ENCODE results near the gene CD52. TPM values are rescaled to one million over a fixed set of nuclear protein-coding genes. Genes with fewer than 3 reads are reported as not detected.
A peak's percentile ranks its signal among the peaks of the same experiment; 100 is the strongest.

The CD52 gene
- total RNA-seq, 1 experiment from 2014 or later = 1.2 TPM

DNA sequence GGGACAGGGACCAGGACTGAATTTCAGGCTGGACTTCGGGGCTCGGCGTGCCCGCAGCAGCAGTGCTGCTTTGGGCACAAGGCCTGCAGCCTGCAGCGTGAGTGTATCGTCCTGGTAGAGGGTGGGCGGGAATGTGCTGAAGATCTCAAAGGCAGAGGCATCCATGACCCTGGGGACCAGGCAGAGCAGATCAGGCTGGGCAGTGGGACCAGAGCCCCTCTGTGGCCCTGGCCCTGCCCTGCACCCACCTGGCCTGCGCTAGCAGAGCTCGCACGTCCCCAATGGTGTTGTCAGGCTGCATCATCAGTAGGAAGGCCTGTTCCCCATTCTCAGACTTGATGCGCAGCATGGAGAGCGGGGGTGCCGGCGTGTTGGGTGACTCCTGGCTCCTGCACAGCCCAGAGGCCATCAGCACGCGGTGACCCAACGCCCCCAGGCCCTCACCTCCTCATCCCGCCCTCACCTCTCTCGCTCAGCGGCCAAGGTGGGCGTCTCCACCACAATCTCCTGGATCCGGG, 35.3 kb upstream of the CD52 start:
- Histone ChIP-seq H3K4me2 (no peak overlapping the region), H3K27ac (no peak overlapping the region), H2AFZ (no peak overlapping the region), H3K4me3 (no peak overlapping the region), H3K36me3 (ENCODE audit: low read depth) (0 out of 2 replicates have a peak, but pooled peaks cover 3% of the 10 kb centered on the region), H3K9me3 (ENCODE audit: insufficient read depth, low read depth) (no peaks in the 10 kb centered on the region), H3F3A (ENCODE audit: insufficient read depth, low read depth) (peaks cover 24% of the 10 kb centered on the region; the same call in 1 of the 2 replicates), H3K9me2 (ENCODE audit: insufficient read depth) (no peaks in the 10 kb centered on the region), H4K20me1 (ENCODE audit: insufficient read depth) (0 out of 2 replicates have a peak, but pooled peaks cover 3% of the 10 kb centered on the region), H3K27me3 (ENCODE audit: insufficient read depth, low read depth) (no peaks in the 10 kb centered on the region), H3K79me2 (ENCODE audit: low read depth) (peaks cover 9% of the 10 kb centered on the region; the same call in 1 of the 2 replicates), H3K4me1 (replicated peaks; ENCODE audit: insufficient read depth) (peaks cover 37% of the 10 kb centered on the region)
- BruUV-seq (replicated peaks) = no TSS peak
- CTCF ChIA-PET = no interaction called here
- TF ChIP-seq EZH2 (IDR thresholded peaks at IDR 0.05; ENCODE audit: low read depth) = no peak
- TF ChIP-seq, protein P1, sequence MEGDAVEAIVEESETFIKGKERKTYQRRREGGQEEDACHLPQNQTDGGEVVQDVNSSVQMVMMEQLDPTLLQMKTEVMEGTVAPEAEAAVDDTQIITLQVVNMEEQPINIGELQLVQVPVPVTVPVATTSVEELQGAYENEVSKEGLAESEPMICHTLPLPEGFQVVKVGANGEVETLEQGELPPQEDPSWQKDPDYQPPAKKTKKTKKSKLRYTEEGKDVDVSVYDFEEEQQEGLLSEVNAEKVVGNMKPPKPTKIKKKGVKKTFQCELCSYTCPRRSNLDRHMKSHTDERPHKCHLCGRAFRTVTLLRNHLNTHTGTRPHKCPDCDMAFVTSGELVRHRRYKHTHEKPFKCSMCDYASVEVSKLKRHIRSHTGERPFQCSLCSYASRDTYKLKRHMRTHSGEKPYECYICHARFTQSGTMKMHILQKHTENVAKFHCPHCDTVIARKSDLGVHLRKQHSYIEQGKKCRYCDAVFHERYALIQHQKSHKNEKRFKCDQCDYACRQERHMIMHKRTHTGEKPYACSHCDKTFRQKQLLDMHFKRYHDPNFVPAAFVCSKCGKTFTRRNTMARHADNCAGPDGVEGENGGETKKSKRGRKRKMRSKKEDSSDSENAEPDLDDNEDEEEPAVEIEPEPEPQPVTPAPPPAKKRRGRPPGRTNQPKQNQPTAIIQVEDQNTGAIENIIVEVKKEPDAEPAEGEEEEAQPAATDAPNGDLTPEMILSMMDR (conservative IDR thresholded peaks at IDR 0.05) = no peak
- no peak for DNase-seq
- POLR2A ChIA-PET (ENCODE audit: unreplicated experiment) = interaction anchor here (0.6 kb wide), 1 partner anchor 582 kb away, joined by 4 read pairs; no protein-coding TSS in a partner anchor
- intact Hi-C loops (cut with micrococcal nuclease; ENCODE audit: unreplicated experiment) = no loop called here

DNA sequence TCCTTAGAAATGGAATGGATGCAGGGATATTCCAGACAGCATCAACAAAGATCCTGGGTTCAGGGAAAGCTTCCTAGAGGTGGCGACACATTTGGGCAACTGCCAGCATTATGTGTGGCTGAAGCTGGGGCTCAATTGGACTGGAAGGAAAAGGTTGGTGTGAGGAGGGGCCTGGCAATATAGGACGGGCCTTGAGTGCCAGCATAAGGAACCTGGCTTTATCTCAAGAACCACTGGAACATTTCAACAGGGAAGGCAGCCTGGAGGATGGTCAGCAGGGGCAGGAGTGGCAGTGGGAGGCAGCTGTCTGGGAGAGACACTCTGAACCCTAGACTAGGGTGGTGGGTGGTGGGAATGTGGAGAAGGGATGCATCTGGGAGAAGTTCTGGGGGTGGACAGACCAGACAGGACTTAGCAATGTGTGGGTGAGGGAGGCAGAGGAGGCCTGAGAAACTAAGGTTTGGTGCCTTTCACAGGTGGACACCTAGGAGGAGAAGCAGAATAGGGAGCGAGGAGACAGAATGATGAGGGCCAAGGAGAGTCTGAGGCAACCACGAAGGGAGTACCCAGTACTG, 34.4 kb upstream of the CD52 start:
- H3K79me2 ChIP-seq (ENCODE audit: low read depth) = peaks cover 9% of the 10 kb centered on the region; the same call in 1 of the 2 replicates
- H4K20me1 ChIP-seq (ENCODE audit: insufficient read depth) = 0 out of 2 replicates have a peak, but pooled peaks cover 3% of the 10 kb centered on the region
- intact Hi-C loops (cut with micrococcal nuclease; ENCODE audit: unreplicated experiment) = no loop called here
- ChIA-PET CTCF (interaction anchor here (0.6 kb wide), 1 partner anchor 20 kb away, joined by 6 read pairs; no protein-coding TSS in a partner anchor), POLR2A (ENCODE audit: unreplicated experiment) (no interaction called here)
- H3K36me3 ChIP-seq (ENCODE audit: low read depth) = no peaks in the 10 kb centered on the region
- H3K9me3 ChIP-seq (ENCODE audit: insufficient read depth, low read depth) = no peaks in the 10 kb centered on the region
- no TSS peak for BruUV-seq (replicated peaks)
- TF ChIP-seq, protein P1 (conservative IDR thresholded peaks at IDR 0.05) = no peak
- TF ChIP-seq EZH2 (IDR thresholded peaks at IDR 0.05; ENCODE audit: low read depth) = no peak
- no peaks in the 10 kb centered on the region for H3K27me3 ChIP-seq (ENCODE audit: insufficient read depth, low read depth)
- H3F3A ChIP-seq (ENCODE audit: insufficient read depth, low read depth) = peaks cover 15% of the 10 kb centered on the region; the same call in 1 of the 2 replicates
- H2AFZ ChIP-seq = no peak overlapping the region
- no peaks in the 10 kb centered on the region for H3K9me2 ChIP-seq (ENCODE audit: insufficient read depth)
- no peak for DNase-seq
- H3K4me1 ChIP-seq (replicated peaks; ENCODE audit: insufficient read depth) = peaks cover 28% of the 10 kb centered on the region
- no peak overlapping the region for H3K4me2 ChIP-seq
- H3K4me3 ChIP-seq = no peak overlapping the region
- no peak overlapping the region for H3K27ac ChIP-seq

DNA sequence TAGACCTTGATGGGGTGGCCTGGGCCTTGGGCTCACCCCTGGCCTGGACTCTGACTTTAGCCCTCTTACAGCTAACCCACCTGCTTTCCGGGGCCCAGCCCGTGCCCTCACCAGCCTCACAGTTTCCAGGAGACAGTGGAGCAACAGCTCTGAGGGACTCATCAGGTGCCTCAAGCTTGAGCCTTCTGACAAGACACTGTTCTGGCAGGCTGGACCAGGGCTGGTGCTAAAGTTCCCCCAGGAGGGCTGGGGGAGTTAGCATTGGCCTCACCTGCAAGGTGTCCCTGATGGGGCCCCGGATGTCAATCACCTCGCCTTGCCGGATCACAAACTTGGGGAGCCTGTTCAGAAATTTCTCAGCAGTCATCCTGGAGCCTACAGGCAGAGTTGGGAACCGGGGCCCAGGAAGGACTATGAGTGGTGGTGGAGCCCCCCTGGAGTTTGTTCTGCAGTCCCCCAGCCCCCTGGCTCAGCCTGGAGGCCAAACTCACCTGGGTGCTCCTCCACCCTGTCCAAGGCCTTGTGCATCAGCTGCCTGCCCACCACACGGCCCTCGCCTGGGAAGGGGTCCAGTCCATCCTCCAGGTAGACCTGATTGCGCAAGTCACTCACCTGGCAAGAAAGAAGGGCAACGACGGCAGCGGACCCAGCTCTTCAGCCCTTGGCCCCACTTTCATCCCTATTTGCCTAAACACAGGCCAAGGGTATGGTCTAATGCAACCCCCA, 33.7 kb upstream of the CD52 start:
- Histone ChIP-seq H3K27me3 (ENCODE audit: insufficient read depth, low read depth) (no peaks in the 10 kb centered on the region), H3K79me2 (ENCODE audit: low read depth) (peaks cover 9% of the 10 kb centered on the region; the same call in 1 of the 2 replicates), H4K20me1 (ENCODE audit: insufficient read depth) (0 out of 2 replicates have a peak, but pooled peaks cover 3% of the 10 kb centered on the region), H3K4me1 (replicated peaks; ENCODE audit: insufficient read depth) (peaks cover 21% of the 10 kb centered on the region), H2AFZ (no peak overlapping the region), H3K4me3 (no peak overlapping the region), H3K4me2 (0 out of 2 replicates have a peak overlapping the region, but pooled peaks have one; percentile 40), H3K27ac (no peak overlapping the region), H3K36me3 (ENCODE audit: low read depth) (no peaks in the 10 kb centered on the region), H3K9me2 (ENCODE audit: insufficient read depth) (no peaks in the 10 kb centered on the region), H3F3A (ENCODE audit: insufficient read depth, low read depth) (peaks cover 8% of the 10 kb centered on the region; the same call in 1 of the 2 replicates), H3K9me3 (ENCODE audit: insufficient read depth, low read depth) (no peaks in the 10 kb centered on the region)
- intact Hi-C loops (cut with micrococcal nuclease; ENCODE audit: unreplicated experiment) = no loop called here
- ChIA-PET POLR2A (ENCODE audit: unreplicated experiment) (interaction anchor here (0.9 kb wide), 1 partner anchor 201 kb away, joined by 5 read pairs; no protein-coding TSS in a partner anchor), CTCF (interaction anchor here (0.5 to 1.8 kb wide), 7 partner anchors 16 to 133 kb away, joined by 3 to 7 read pairs (median 5); no protein-coding TSS in a partner anchor)
- no TSS peak for BruUV-seq (replicated peaks)
- no peak for DNase-seq
- no peak for TF ChIP-seq EZH2 (IDR thresholded peaks at IDR 0.05; ENCODE audit: low read depth)
- TF ChIP-seq, protein P1 (conservative IDR thresholded peaks at IDR 0.05) = no peak

All from PC-9 (cell line).